Measurements from ENCODE around the gene FTCDNL1.

FTCDNL1 gene

GRCh38 chr2:199850718-199851500 lies at the start of gene FTCDNL1:
Gene FTCDNL1, minus strand, starts transcription at chr2:199851192. Its CDS starts 2,230 bp downstream, at chr2:199848962.
- DNase-seq = peak; percentile 93

GRCh38 chr2:199896617-199897016 lies 45.6 kb upstream of the FTCDNL1 start:
- DNase-seq = no peak

GRCh38 chr2:199895406-199895805 lies 44.4 kb upstream of the FTCDNL1 start:
- no peak for DNase-seq

- no peak for DNase-seq
Measured at GRCh38 chr2:199883474-199884212, 32.7 kb upstream of the FTCDNL1 start.

- peak; percentile 74 for DNase-seq
Measured at GRCh38 chr2:199882667-199883066, 31.7 kb upstream of the FTCDNL1 start.

GRCh38 chr2:199875400-199875799 lies 24.4 kb upstream of the FTCDNL1 start:
- no peak for DNase-seq

GRCh38 chr2:199874209-199874608 lies 23.2 kb upstream of the FTCDNL1 start:
- DNase-seq = no peak

- DNase-seq = no peak
Measured at GRCh38 chr2:199870581-199870980, 19.6 kb upstream of the FTCDNL1 start.

GRCh38 chr2:199869653-199870052 lies 18.7 kb upstream of the FTCDNL1 start:
- DNase-seq = no peak

GRCh38 chr2:199869227-199869541 lies 18.2 kb upstream of the FTCDNL1 start:
- DNase-seq = no peak

- DNase-seq = no peak
Measured at GRCh38 chr2:199868431-199869226, 17.6 kb upstream of the FTCDNL1 start.

GRCh38 chr2:199865905-199866304 lies 14.9 kb upstream of the FTCDNL1 start:
- no peak for DNase-seq

- peak; percentile 59 for DNase-seq
Measured at GRCh38 chr2:199862788-199863187, 11.8 kb upstream of the FTCDNL1 start.

- DNase-seq = peak; percentile 32
Measured at GRCh38 chr2:199861132-199861774, 10.3 kb upstream of the FTCDNL1 start.

- DNase-seq = no peak
Measured at GRCh38 chr2:199855812-199856211, 4.8 kb upstream of the FTCDNL1 start.

GRCh38 chr2:199851883-199852282 lies 891 bp upstream of the FTCDNL1 start:
- DNase-seq = peak; percentile 98

- no peak for DNase-seq
Measured at GRCh38 chr2:199851501-199851810, 464 bp upstream of the FTCDNL1 start.

GRCh38 chr2:199850218-199850717 lies 724 bp downstream of the FTCDNL1 start:
- DNase-seq = peak; percentile 55

GRCh38 chr2:199848389-199849130 lies 2.4 kb downstream of the FTCDNL1 start:
- peak; percentile 48 for DNase-seq

GRCh38 chr2:199847181-199847864 lies 3.7 kb downstream of the FTCDNL1 start:
- peak; percentile 92 for DNase-seq

- no peak for DNase-seq
Measured at GRCh38 chr2:199842631-199843395, 8.2 kb downstream of the FTCDNL1 start.
